SU-DHL-6 (cell line): ENCODE data around the gene PLEKHS1.
"Not testable (repeated sequence)": the region's sequence is repeated elsewhere in the genome, so short reads cannot be mapped to it uniquely, and the experiment has no call there.

Source experiments
- H2AFZ ChIP-seq: fragments of 200-600 bp; sonication (generic); 2 replicates; pipeline ENCODE4 v1.6.1; 2014; ENCODE audit warnings: low read depth, mild to moderate bottlenecking, moderate library complexity, mixed read lengths, antibody characterized with exemption, low read length; ENCODE audit not compliant: severe bottlenecking
- H3F3A ChIP-seq: fragments of 200-600 bp; shearing (Covaris generic); 2 replicates; pipeline ENCODE4 v1.6.0; 2016; ENCODE audit warnings: antibody characterized with exemption, mild to moderate bottlenecking; ENCODE audit not compliant: insufficient read depth
- H3K27ac ChIP-seq: fragments of 200-600 bp; sonication (generic); 2 replicates; pipeline ENCODE4 v1.5.1; 2016; ENCODE audit warnings: low read depth, mild to moderate bottlenecking, low read length, moderate library complexity, mixed read lengths
- H3K27me3 ChIP-seq: fragments of 200-600 bp; sonication (generic), shearing (Covaris generic); 2 replicates; pipeline ENCODE4 v1.6.0; 2014; ENCODE audit warnings: mild to moderate bottlenecking, low read length
- H3K36me3 ChIP-seq: fragments of 200-600 bp; sonication (generic); 2 replicates; pipeline ENCODE4 v1.6.1; 2014; ENCODE audit warnings: mild to moderate bottlenecking, low read length, mixed read lengths
- H3K4me2 ChIP-seq: fragments of 300-600, 200-600 bp; shearing (Covaris generic), sonication (generic); 2 replicates; pipeline ENCODE4 v1.6.0; 2014; ENCODE audit warnings: low read length, low read depth, mild to moderate bottlenecking; ENCODE audit not compliant: poor library complexity, severe bottlenecking
- H3K4me3 ChIP-seq: fragments of 200-600 bp; sonication (generic); 2 replicates; pipeline ENCODE4 v1.5.1; 2014; ENCODE audit warnings: antibody characterized with exemption, low read length, mild to moderate bottlenecking, mixed read lengths; ENCODE audit not compliant: insufficient read depth, poor library complexity, severe bottlenecking
- H3K79me2 ChIP-seq: fragments of 200-600 bp; sonication (generic); 2 replicates; pipeline ENCODE4 v1.6.1; 2014; ENCODE audit warnings: mild to moderate bottlenecking, low read length, moderate library complexity; ENCODE audit not compliant: insufficient read depth
- H3K9ac ChIP-seq: fragments of 200-600 bp; sonication (generic); 2 replicates; pipeline ENCODE4 v1.7.0; 2014; ENCODE audit warnings: mild to moderate bottlenecking, low read length
- H3K9me2 ChIP-seq: fragments of 200-600 bp; sonication (generic); replicated peaks from 2 replicates; pipeline ENCODE4 v1.6.1; 2014; ENCODE audit warnings: low read length; ENCODE audit not compliant: insufficient read depth
- H3K9me3 ChIP-seq: fragments of 200-600 bp; sonication (generic); 2 replicates; pipeline ENCODE4 v1.6.1; 2014; ENCODE audit warnings: low read length, mixed read lengths; ENCODE audit not compliant: insufficient read depth
- H4K20me1 ChIP-seq: fragments of 200-600 bp; sonication (generic); 2 replicates; pipeline ENCODE4 v1.6.1; 2014; ENCODE audit warnings: low read depth, mild to moderate bottlenecking, antibody characterized with exemption, low read length, moderate library complexity, mixed read lengths
- EZH2phosphoT487 ChIP-seq: fragments of 200-600 bp; sonication (generic), shearing (Covaris generic); conservative IDR thresholded peaks from 2 replicates; pipeline ENCODE4 v1.6.1; 2018; ENCODE audit warnings: mild to moderate bottlenecking, antibody characterized with exemption, low read length, moderate library complexity, mixed read lengths
- TF ChIP-seq, protein P1 (sequence below): fragments of 200-600 bp; sonication (generic); IDR thresholded peaks from one replicate; pipeline ENCODE4 v1.5.1; 2017; ENCODE audit warnings: antibody characterized with exemption, mild to moderate bottlenecking, low read length, moderate library complexity; ENCODE audit not compliant: insufficient read depth, poor library complexity, severe bottlenecking

Gene PLEKHS1

DNA sequence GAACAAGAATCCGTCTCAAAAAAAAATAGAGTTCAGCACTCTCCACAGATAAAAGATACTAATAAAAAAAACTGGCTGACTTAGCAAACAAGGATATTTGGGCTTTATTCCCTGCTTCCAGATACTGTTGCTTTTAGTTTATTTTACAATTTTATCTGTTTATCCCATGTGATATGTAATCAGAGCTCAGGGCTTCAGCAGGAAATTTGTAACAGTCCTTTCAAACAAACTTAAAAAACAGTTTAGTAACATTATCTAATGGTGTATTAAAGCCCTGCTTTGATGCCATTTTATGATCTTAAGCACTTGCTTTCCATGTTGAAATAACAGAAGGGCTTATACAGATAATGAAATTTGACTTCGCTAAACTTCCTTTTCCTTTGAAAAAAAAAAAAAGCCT is 74.3 kb downstream of the PLEKHS1 start:
- Histone ChIP-seq H3K27ac (no peak overlapping the region), H4K20me1 (no peaks in the 10 kb centered on the region)

DNA sequence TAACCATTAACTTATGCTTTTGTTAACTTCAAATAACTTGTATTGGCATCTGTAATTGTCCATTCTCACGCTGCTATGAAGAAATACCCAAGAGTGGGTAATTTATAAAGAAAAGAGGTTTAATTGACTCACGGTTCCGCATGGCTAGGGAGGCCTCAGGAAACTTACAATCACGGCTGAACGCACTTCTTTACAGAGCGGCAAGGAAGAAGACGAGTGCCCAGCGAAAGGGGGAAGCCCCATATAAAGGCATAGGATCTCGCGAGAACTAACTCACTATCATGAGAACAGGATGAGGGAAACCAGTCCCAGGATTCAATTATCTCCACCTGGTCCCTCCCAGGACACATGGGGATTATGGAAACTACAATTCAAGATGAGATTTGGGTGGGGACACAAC is 77.1 kb downstream of the PLEKHS1 start:
- H3K27ac ChIP-seq, H3K9ac ChIP-seq, H3K27me3 ChIP-seq, H4K20me1 ChIP-seq, H2AFZ ChIP-seq, H3F3A ChIP-seq, H3K9me3 ChIP-seq, H3K79me2 ChIP-seq, H3K9me2 ChIP-seq, H3K36me3 ChIP-seq, H3K4me3 ChIP-seq, H3K4me2 ChIP-seq: not testable (repeated sequence)

More for the DNA sequence above, 74.3 kb downstream of the PLEKHS1 start:
- no peak overlapping the region for H3K4me2 ChIP-seq
- no peak overlapping the region for H3K9ac ChIP-seq
- no peak overlapping the region for H2AFZ ChIP-seq
- H3K9me2 ChIP-seq: no peaks in the 10 kb centered on the region
- no peak overlapping the region for H3K4me3 ChIP-seq
- no peaks in the 10 kb centered on the region for H3K9me3 ChIP-seq
- no peaks in the 10 kb centered on the region for H3K79me2 ChIP-seq
- H3K27me3 ChIP-seq: no peaks in the 10 kb centered on the region
- no peaks in the 10 kb centered on the region for H3K36me3 ChIP-seq
- H3F3A ChIP-seq: no peaks in the 10 kb centered on the region
- no peak for TF ChIP-seq EZH2phosphoT487
- TF ChIP-seq, protein P1, sequence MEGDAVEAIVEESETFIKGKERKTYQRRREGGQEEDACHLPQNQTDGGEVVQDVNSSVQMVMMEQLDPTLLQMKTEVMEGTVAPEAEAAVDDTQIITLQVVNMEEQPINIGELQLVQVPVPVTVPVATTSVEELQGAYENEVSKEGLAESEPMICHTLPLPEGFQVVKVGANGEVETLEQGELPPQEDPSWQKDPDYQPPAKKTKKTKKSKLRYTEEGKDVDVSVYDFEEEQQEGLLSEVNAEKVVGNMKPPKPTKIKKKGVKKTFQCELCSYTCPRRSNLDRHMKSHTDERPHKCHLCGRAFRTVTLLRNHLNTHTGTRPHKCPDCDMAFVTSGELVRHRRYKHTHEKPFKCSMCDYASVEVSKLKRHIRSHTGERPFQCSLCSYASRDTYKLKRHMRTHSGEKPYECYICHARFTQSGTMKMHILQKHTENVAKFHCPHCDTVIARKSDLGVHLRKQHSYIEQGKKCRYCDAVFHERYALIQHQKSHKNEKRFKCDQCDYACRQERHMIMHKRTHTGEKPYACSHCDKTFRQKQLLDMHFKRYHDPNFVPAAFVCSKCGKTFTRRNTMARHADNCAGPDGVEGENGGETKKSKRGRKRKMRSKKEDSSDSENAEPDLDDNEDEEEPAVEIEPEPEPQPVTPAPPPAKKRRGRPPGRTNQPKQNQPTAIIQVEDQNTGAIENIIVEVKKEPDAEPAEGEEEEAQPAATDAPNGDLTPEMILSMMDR: no peak
